Vagina (tissue), 2 donors: Measurements from ENCODE around the gene PSMD11. TPM values are rescaled to one million over a fixed set of nuclear protein-coding genes. Genes with fewer than 3 reads are reported as not detected.
"Not testable (repeated sequence)": the region's sequence is repeated elsewhere in the genome, so short reads cannot be mapped to it uniquely, and the experiment has no call there.

ENCODE experiments used
- DNase-seq, 2 donors: peaks; one replicate each; pipeline ENCODE4 v3.0.0-alpha.2; 2017; ENCODE audit errors: extremely low spot score in 2 of 2
- H3K27ac ChIP-seq: fragments of 200-600 bp; sonication (generic); one replicate; pipeline ENCODE4 v1.5.1; 2019
- H3K27me3 ChIP-seq: fragments of 200-600 bp; sonication (generic); one replicate; pipeline ENCODE4 v1.5.1; 2019
- H3K36me3 ChIP-seq, 2 donors: fragments of 200-600 bp; sonication (generic); one replicate each; pipeline ENCODE4 v1.5.1; 2017 to 2019
- H3K4me1 ChIP-seq: fragments of 200-600 bp; sonication (generic); one replicate; pipeline ENCODE4 v1.5.1; 2019
- H3K4me3 ChIP-seq, 2 donors: fragments of 200-600 bp; sonication (generic); 1 replicate in 1 of 2; 2 replicates in 1 of 2; pipeline ENCODE4 v1.5.1; 2016 to 2019
- H3K9me3 ChIP-seq: fragments of 200-600 bp; sonication (generic); one replicate; pipeline ENCODE4 v1.5.1; 2019
- CTCF ChIP-seq, 3 experiments: fragments of 450-650 bp in 2 of 3; fragments of 200-600 bp in 1 of 3; sonication (generic) in 1 of 3; IDR thresholded peaks; one replicate each; pipeline ENCODE4 v1.5.1; 2017 to 2019; ENCODE audit warnings: antibody characterized with exemption in 3 of 3, mild to moderate bottlenecking in 2 of 3, moderate library complexity in 2 of 3
- POLR2A ChIP-seq, 2 donors: fragments of 450-650 bp; IDR thresholded peaks; one replicate each; pipeline ENCODE4 v1.6.1; 2017; ENCODE audit warnings: antibody characterized with exemption in 2 of 2, mild to moderate bottlenecking in 2 of 2, moderate library complexity in 2 of 2
- POLR2AphosphoS5 ChIP-seq, 2 donors: sonication (generic); formaldehyde crosslinking; IDR thresholded peaks; one replicate each; pipeline ENCODE4 v1.9.0; 2017; ENCODE audit warnings: antibody characterized with exemption in 2 of 2, mild to moderate bottlenecking in 2 of 2, low read depth in 1 of 2; ENCODE audit not compliant: insufficient read depth in 1 of 2
- intact Hi-C: fragments of 100-400 bp; cut with DNase I; formaldehyde crosslinking; loops from one replicate; pipeline ENCODE4 v1.15.1; 2023
- total RNA-seq: library from RNA; depleted of rRNA; stranded (reverse); fragments of >200 nt; gene quantifications from one replicate; pipeline ENCODE4 v1.2.3, GENCODE V29; 2016

PSMD11 gene
- 46.9 TPM for total RNA-seq

GRCh38 chr17:32444301-32445073, at the start of gene PSMD11:
Gene PSMD11 (plus strand): TSS chr17:32444510. CDS start chr17:32444524, 14 bp downstream.
- intact Hi-C loops: no loop called here
- TF ChIP-seq CTCF (IDR thresholded peaks at IDR 0.05): peak in 2 of 3 experiments; percentile 79 to 82
- peak; percentile 79 to 88 for TF ChIP-seq POLR2AphosphoS5 (IDR thresholded peaks at IDR 0.05; ENCODE audit: insufficient read depth in 1 of 2, low read depth in 1 of 2)
- TF ChIP-seq POLR2A (IDR thresholded peaks at IDR 0.05): peak in 1 of 2 donors; percentile 28
- DNase-seq: peak in 1 of 2 donors; percentile 91
- Histone ChIP-seq H3K27me3 (no peaks in the 10 kb centered on the region), H3K4me3 (peak within 1 kb of the TSS; percentile 72 to 99), H3K4me1 (peaks cover 28% of the 10 kb centered on the region), H3K9me3 (no peaks in the 10 kb centered on the region), H3K27ac (peak within 1 kb of the TSS; percentile 81), H3K36me3 (peaks cover 0 to 14% of the 10 kb centered on the region in 2 donors)

GRCh38 chr17:32396343-32396742, 48.0 kb upstream of the PSMD11 start:
- no peaks in the 10 kb centered on the region for H3K4me1 ChIP-seq
- DNase-seq: no peak
- no peaks in the 10 kb centered on the region for H3K27me3 ChIP-seq
- no peak overlapping the region for H3K27ac ChIP-seq
- H3K4me3 ChIP-seq: no peak overlapping the region
- TF ChIP-seq POLR2AphosphoS5 (IDR thresholded peaks at IDR 0.05; ENCODE audit: insufficient read depth in 1 of 2, low read depth in 1 of 2): no peak
- H3K36me3 ChIP-seq: no peaks in the 10 kb centered on the region
- H3K9me3 ChIP-seq: no peaks in the 10 kb centered on the region
- intact Hi-C loops: no loop called here

- TF ChIP-seq POLR2A (IDR thresholded peaks at IDR 0.05): no peak
- TF ChIP-seq POLR2AphosphoS5 (IDR thresholded peaks at IDR 0.05; ENCODE audit: insufficient read depth in 1 of 2, low read depth in 1 of 2): no peak
- Histone ChIP-seq H3K4me1 (no peaks in the 10 kb centered on the region), H3K4me3 (no peak overlapping the region), H3K27me3 (no peaks in the 10 kb centered on the region), H3K9me3 (no peaks in the 10 kb centered on the region), H3K36me3 (no peaks in the 10 kb centered on the region), H3K27ac (no peak overlapping the region)
- intact Hi-C loops: no loop called here
- no peak for DNase-seq
Observed at GRCh38 chr17:32398946-32399345, 45.4 kb upstream of the PSMD11 start.

GRCh38 chr17:32410085-32410484, 34.2 kb upstream of the PSMD11 start:
- H3K27ac ChIP-seq, H3K9me3 ChIP-seq, DNase-seq, H3K36me3 ChIP-seq, H3K27me3 ChIP-seq, H3K4me1 ChIP-seq, intact Hi-C loops, H3K4me3 ChIP-seq: not testable (repeated sequence)

- Histone ChIP-seq H3K27ac (no peak overlapping the region), H3K4me3 (no peak overlapping the region), H3K9me3 (no peaks in the 10 kb centered on the region), H3K4me1 (no peaks in the 10 kb centered on the region), H3K27me3 (no peaks in the 10 kb centered on the region), H3K36me3 (no peaks in the 10 kb centered on the region)
- no peak for DNase-seq
- TF ChIP-seq POLR2A (IDR thresholded peaks at IDR 0.05) (no peak), CTCF (IDR thresholded peaks at IDR 0.05) (no peak), POLR2AphosphoS5 (IDR thresholded peaks at IDR 0.05; ENCODE audit: insufficient read depth in 1 of 2, low read depth in 1 of 2) (no peak)
- intact Hi-C loops: no loop called here
Observed at GRCh38 chr17:32426894-32427293, 17.4 kb upstream of the PSMD11 start.

GRCh38 chr17:32429598-32429997, 14.7 kb upstream of the PSMD11 start:
- no peak for DNase-seq
- no peaks in the 10 kb centered on the region for H3K27me3 ChIP-seq
- intact Hi-C loops: no loop called here
- no peak overlapping the region for H3K4me3 ChIP-seq
- H3K9me3 ChIP-seq: no peaks in the 10 kb centered on the region
- no peak overlapping the region for H3K27ac ChIP-seq
- no peaks in the 10 kb centered on the region for H3K36me3 ChIP-seq
- no peak for TF ChIP-seq CTCF (IDR thresholded peaks at IDR 0.05)
- no peak for TF ChIP-seq POLR2AphosphoS5 (IDR thresholded peaks at IDR 0.05; ENCODE audit: insufficient read depth in 1 of 2, low read depth in 1 of 2)
- TF ChIP-seq POLR2A (IDR thresholded peaks at IDR 0.05): no peak
- no peaks in the 10 kb centered on the region for H3K4me1 ChIP-seq
